ENCODE data around the gene CIDEA.

Gene CIDEA

GRCh38 chr18:12317664-12318333 lies 63.6 kb downstream of the CIDEA start:
- DNase-seq (ENCODE audit: low read depth in 2 of 2): no peak

- DNase-seq (ENCODE audit: low read depth in 2 of 2): no peak
Measured at GRCh38 chr18:12318334-12318697, 64.2 kb downstream of the CIDEA start.

- DNase-seq (ENCODE audit: low read depth in 2 of 2): no peak
Measured at GRCh38 chr18:12318857-12319256, 64.7 kb downstream of the CIDEA start.

GRCh38 chr18:12321333-12321732 lies 67.2 kb downstream of the CIDEA start:
- no peak for DNase-seq (ENCODE audit: low read depth in 2 of 2)

GRCh38 chr18:12324991-12325725 lies 71.0 kb downstream of the CIDEA start:
- DNase-seq (ENCODE audit: low read depth in 2 of 2): no peak

- DNase-seq (ENCODE audit: low read depth in 2 of 2): no peak
Measured at GRCh38 chr18:12325726-12326245, 71.6 kb downstream of the CIDEA start.

GRCh38 chr18:12326711-12327460 lies 72.7 kb downstream of the CIDEA start:
- no peak for DNase-seq (ENCODE audit: low read depth in 2 of 2)

All from stimulated activated CD8-positive, alpha-beta memory T cell treated with anti-CD3 and anti-CD28 coated beads, Interleukin-2, amount 100 ng/mL, for 48 hours (primary cell).